ENCODE measurements around the gene DPP4.

The DPP4 gene

GRCh38 chr2:162053066-162053807, 20.8 kb downstream of the DPP4 start:
- Histone ChIP-seq H3K4me3 (ENCODE audit: low read depth, low read length) (no peak overlapping the region), H3K9me3 (ENCODE audit: control insufficient read depth, insufficient read depth, low read depth, low read length) (no peaks in the 10 kb centered on the region), H3K36me3 (ENCODE audit: control insufficient read depth in 2 of 2, insufficient read depth in 1 of 2, low read length in 2 of 2) (no peaks in the 10 kb centered on the region), H3K4me1 (ENCODE audit: control insufficient read depth, insufficient read depth, low read length) (no peaks in the 10 kb centered on the region), H3K27ac (ENCODE audit: extremely low read depth, low read depth, low read length) (no peak overlapping the region)
- no peak for TF ChIP-seq PATZ1 (tag by site-specific recombination; IDR thresholded peaks at IDR 0.05)
- TF ChIP-seq ZNF121 (tag by site-specific recombination; IDR thresholded peaks at IDR 0.05) = no peak
- TF ChIP-seq ZNF223 (tag by site-specific recombination; IDR thresholded peaks at IDR 0.05) = no peak
- no peak for TF ChIP-seq ZNF549 (tag by site-specific recombination; IDR thresholded peaks at IDR 0.05)
- no peak for TF ChIP-seq BCL11B (tag by site-specific recombination; IDR thresholded peaks at IDR 0.05; ENCODE audit: low read depth)
- TF ChIP-seq ZNF184 (tag by site-specific recombination; IDR thresholded peaks at IDR 0.05) = no peak
- no peak for TF ChIP-seq SCRT1 (tag by site-specific recombination; IDR thresholded peaks at IDR 0.05; ENCODE audit: borderline replicate concordance)
- POLR2A ChIA-PET = no interaction called here
- CTCF ChIA-PET = interaction anchor here (0.6 kb wide), 1 partner anchor 760 kb away, joined by 4 read pairs; no protein-coding TSS in a partner anchor

- H3K9me3 ChIP-seq (ENCODE audit: control insufficient read depth, insufficient read depth, low read depth, low read length) = no peaks in the 10 kb centered on the region
- POLR2A ChIA-PET = no interaction called here
- H3K4me1 ChIP-seq (ENCODE audit: control insufficient read depth, insufficient read depth, low read length) = no peaks in the 10 kb centered on the region
- CTCF ChIA-PET = interaction anchor here (0.6 kb wide), 1 partner anchor 369 kb away, joined by 3 read pairs; no protein-coding TSS in a partner anchor
- no peak overlapping the region for H3K4me3 ChIP-seq (ENCODE audit: low read depth, low read length)
- H3K36me3 ChIP-seq (ENCODE audit: control insufficient read depth in 2 of 2, insufficient read depth in 1 of 2, low read length in 2 of 2) = no peaks in the 10 kb centered on the region
- no peak overlapping the region for H3K27ac ChIP-seq (ENCODE audit: extremely low read depth, low read depth, low read length)
- no peak for TF ChIP-seq ZNF133 (tag by site-specific recombination; IDR thresholded peaks at IDR 0.05)
- TF ChIP-seq ZNF391 (tag by site-specific recombination; IDR thresholded peaks at IDR 0.05; ENCODE audit: borderline replicate concordance, low read depth) = no peak
- no peak for TF ChIP-seq ZBTB11 (tag by site-specific recombination; conservative IDR thresholded peaks at IDR 0.05; ENCODE audit: low read depth)
- TF ChIP-seq HIC1 (tag by site-specific recombination; IDR thresholded peaks at IDR 0.05) = no peak
- no peak for TF ChIP-seq GLI4 (tag by site-specific recombination; IDR thresholded peaks at IDR 0.05)
- TF ChIP-seq SP7 (tag by site-specific recombination; IDR thresholded peaks at IDR 0.05) = no peak
- TF ChIP-seq ZNF571 (tag by site-specific recombination; IDR thresholded peaks at IDR 0.05) = no peak
- TF ChIP-seq ZNF121 (tag by site-specific recombination; IDR thresholded peaks at IDR 0.05) = no peak
- TF ChIP-seq ZNF140 (tag by site-specific recombination; IDR thresholded peaks at IDR 0.05) = no peak
- no peak for TF ChIP-seq ZSCAN16 (tag by site-specific recombination; IDR thresholded peaks at IDR 0.05)
- no peak for TF ChIP-seq ZBTB6 (tag by site-specific recombination; IDR thresholded peaks at IDR 0.05)
- TF ChIP-seq ZNF639 (tag by site-specific recombination; IDR thresholded peaks at IDR 0.05) = no peak
- no peak for TF ChIP-seq ZNF830 (tag by site-specific recombination; IDR thresholded peaks at IDR 0.05; ENCODE audit: low read depth)
- no peak for TF ChIP-seq ZNF132 (tag by site-specific recombination; IDR thresholded peaks at IDR 0.05; ENCODE audit: borderline replicate concordance)
Observed at GRCh38 chr2:162050513-162050961, 23.5 kb downstream of the DPP4 start.

All from HEK293 (cell line).